ENCODE data around the gene DPH7. TPM values are rescaled to one million over a fixed set of nuclear protein-coding genes. Genes with fewer than 3 reads are reported as not detected.

Gene DPH7
- polyA plus RNA-seq, 1 experiment: 19.5 TPM

- TF ChIP-seq, protein P1, sequence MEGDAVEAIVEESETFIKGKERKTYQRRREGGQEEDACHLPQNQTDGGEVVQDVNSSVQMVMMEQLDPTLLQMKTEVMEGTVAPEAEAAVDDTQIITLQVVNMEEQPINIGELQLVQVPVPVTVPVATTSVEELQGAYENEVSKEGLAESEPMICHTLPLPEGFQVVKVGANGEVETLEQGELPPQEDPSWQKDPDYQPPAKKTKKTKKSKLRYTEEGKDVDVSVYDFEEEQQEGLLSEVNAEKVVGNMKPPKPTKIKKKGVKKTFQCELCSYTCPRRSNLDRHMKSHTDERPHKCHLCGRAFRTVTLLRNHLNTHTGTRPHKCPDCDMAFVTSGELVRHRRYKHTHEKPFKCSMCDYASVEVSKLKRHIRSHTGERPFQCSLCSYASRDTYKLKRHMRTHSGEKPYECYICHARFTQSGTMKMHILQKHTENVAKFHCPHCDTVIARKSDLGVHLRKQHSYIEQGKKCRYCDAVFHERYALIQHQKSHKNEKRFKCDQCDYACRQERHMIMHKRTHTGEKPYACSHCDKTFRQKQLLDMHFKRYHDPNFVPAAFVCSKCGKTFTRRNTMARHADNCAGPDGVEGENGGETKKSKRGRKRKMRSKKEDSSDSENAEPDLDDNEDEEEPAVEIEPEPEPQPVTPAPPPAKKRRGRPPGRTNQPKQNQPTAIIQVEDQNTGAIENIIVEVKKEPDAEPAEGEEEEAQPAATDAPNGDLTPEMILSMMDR (IDR thresholded peaks at IDR 0.05; ENCODE audit: low read depth, low read length): no peak
- no peak for DNase-seq (ENCODE audit: low read depth, low spot score)
- Histone ChIP-seq H3K9me3 (ENCODE audit: control insufficient read depth, insufficient read depth, low read length) (no peaks in the 10 kb centered on the region; the same call in 1 of the 2 replicates), H3K27ac (ENCODE audit: low read depth, low read length) (peak overlapping the region; percentile 31), H3K4me3 (ENCODE audit: low read depth, low read length) (no peak overlapping the region), H3K27me3 (ENCODE audit: control insufficient read depth, insufficient read depth, low read length) (no peaks in the 10 kb centered on the region)
- ChIA-PET POLR2A (interaction anchor here (0.6 kb wide), 1 partner anchor 33 kb away, joined by 3 read pairs; no protein-coding TSS in a partner anchor), CTCF (no interaction called here)
Measured at GRCh38 chr9:137612741-137613142, 34.0 kb upstream of the DPH7 start.

DNA sequence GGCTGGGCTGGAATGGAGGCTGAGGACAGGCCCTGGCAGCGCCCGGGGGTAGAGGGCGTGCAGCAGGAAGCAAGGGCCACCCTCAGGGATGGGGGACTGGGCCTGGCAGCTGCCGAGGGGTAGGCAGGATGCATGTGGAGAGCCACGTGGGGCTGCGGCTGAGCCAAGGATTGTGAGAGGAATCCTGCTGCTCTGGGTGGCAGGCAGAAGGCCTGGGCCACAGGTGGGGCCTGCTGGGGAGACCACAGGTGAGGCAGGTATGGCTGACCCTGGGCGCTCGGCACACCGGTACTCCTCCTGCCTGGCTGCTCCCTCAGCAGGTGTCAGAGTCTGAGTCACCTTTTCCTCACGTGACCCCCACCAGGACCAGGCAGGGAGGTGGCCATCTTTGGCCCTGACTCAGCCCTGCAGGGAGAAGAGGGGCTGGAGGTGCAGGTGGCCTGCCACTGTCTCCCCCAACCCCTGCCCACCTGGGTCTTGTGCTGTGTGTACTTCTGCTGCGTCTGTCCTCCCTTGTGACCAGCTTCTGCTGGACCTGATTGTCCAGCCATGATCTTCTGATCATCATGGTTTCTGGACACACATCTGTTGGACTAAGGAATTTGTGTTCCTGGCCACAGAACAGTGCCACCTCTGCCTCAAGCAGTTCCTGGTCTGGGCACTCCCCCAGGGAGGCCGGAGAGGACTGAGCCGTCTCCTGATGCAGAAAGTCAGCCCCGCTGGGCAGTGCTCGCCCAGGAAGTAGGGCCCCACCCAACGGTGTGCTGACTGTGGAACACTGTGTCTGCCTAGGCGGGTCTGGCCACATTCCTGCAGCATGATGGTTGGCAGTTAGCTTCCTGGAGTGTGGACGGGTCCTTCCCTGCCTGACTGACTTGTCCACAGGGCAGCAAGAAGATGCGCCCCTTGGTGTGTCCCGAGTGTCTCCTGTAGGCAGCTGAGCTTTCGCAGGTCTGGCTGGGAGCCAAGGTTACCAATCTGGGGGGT is 33.2 kb upstream of the DPH7 start:
- H3K9me3 ChIP-seq (ENCODE audit: control insufficient read depth, insufficient read depth, low read length): no peaks in the 10 kb centered on the region; the same call in 1 of the 2 replicates
- no peaks in the 10 kb centered on the region for H3K27me3 ChIP-seq (ENCODE audit: control insufficient read depth, insufficient read depth, low read length)
- ChIA-PET POLR2A (interaction anchor here (0.6 kb wide), 1 partner anchor 32 kb away, joined by 3 read pairs; no protein-coding TSS in a partner anchor), CTCF (no interaction called here)
- H3K27ac ChIP-seq (ENCODE audit: low read depth, low read length): peak overlapping the region; percentile 31
- DNase-seq (ENCODE audit: low read depth, low spot score): peak; percentile 29
- TF ChIP-seq, protein P1 (IDR thresholded peaks at IDR 0.05; ENCODE audit: low read depth, low read length): no peak
- H3K4me3 ChIP-seq (ENCODE audit: low read depth, low read length): no peak overlapping the region

- no peaks in the 10 kb centered on the region for H3K27me3 ChIP-seq (ENCODE audit: control insufficient read depth, insufficient read depth, low read length)
- TF ChIP-seq, protein P1 (IDR thresholded peaks at IDR 0.05; ENCODE audit: low read depth, low read length): no peak
- no peak overlapping the region for H3K4me3 ChIP-seq (ENCODE audit: low read depth, low read length)
- no peak for DNase-seq (ENCODE audit: low read depth, low spot score)
- ChIA-PET POLR2A (no interaction called here), CTCF (no interaction called here)
- H3K9me3 ChIP-seq (ENCODE audit: control insufficient read depth, insufficient read depth, low read length): no peaks in the 10 kb centered on the region; the same call in 1 of the 2 replicates
- no peak overlapping the region for H3K27ac ChIP-seq (ENCODE audit: low read depth, low read length)
Measured at GRCh38 chr9:137610944-137611343, 32.2 kb upstream of the DPH7 start.

DNA sequence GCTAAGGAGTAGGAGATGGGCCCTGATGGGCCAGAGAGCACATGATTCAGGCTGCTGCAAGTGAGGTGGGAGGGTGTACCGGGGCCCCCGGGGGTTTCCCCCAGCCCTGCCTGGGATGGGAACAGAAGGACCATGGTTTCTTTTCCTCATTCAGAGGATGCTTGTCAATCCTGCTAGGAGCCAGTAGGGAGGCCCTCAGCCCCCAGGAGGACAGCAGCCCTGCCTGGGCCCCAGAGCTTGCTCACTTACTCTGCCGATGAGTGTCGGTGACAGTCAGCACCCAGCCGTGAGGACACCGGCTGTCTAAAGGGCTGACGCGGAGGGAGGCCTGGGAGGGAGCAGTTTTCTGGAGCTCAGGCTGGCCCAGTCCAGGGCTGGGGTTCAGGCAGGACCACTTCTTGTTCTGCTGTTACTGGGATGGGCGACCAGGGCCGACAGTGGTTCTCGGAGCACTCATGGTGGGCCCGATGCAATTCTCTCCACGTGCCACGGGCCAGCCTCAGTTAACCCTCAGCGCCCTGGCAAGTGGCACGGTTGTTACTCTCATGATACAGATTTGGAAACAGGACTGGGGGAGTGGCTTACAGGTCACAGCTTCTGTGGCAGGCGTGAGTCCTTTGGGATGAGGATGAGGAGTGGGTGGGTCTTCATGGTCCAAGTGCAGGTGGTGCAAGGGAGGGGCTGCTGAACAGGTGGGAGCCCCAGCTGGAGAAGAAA is 28.6 kb upstream of the DPH7 start:
- no peak for DNase-seq (ENCODE audit: low read depth, low spot score)
- POLR2A ChIA-PET: no interaction called here
- peaks cover 4% of the 10 kb centered on the region for H3K27me3 ChIP-seq (ENCODE audit: control insufficient read depth, insufficient read depth, low read length)
- TF ChIP-seq, protein P1 (IDR thresholded peaks at IDR 0.05; ENCODE audit: low read depth, low read length): no peak
- H3K27ac ChIP-seq (ENCODE audit: low read depth, low read length): no peak overlapping the region
- H3K4me3 ChIP-seq (ENCODE audit: low read depth, low read length): peak overlapping the region; percentile 71; the same call in 1 of the 2 replicates
- H3K9me3 ChIP-seq (ENCODE audit: control insufficient read depth, insufficient read depth, low read length): no peaks in the 10 kb centered on the region; the same call in 1 of the 2 replicates
- CTCF ChIA-PET: no interaction called here
